ENCODE data around the gene TGFBR3.

GRCh38 chr1:91749788-91750231 is 136.1 kb downstream of the TGFBR3 start:
- TF ChIP-seq POLR2AphosphoS5 (IDR thresholded peaks at IDR 0.05; ENCODE audit: low read depth, low read length) (no peak), POLR2A (IDR thresholded peaks at IDR 0.05; ENCODE audit: low read depth, low read length) (no peak)
